ENCODE measurements around the gene GCK.
"Not testable (repeated sequence)": the region's sequence is repeated elsewhere in the genome, so short reads cannot be mapped to it uniquely, and the experiment has no call there.

The GCK gene

DNA sequence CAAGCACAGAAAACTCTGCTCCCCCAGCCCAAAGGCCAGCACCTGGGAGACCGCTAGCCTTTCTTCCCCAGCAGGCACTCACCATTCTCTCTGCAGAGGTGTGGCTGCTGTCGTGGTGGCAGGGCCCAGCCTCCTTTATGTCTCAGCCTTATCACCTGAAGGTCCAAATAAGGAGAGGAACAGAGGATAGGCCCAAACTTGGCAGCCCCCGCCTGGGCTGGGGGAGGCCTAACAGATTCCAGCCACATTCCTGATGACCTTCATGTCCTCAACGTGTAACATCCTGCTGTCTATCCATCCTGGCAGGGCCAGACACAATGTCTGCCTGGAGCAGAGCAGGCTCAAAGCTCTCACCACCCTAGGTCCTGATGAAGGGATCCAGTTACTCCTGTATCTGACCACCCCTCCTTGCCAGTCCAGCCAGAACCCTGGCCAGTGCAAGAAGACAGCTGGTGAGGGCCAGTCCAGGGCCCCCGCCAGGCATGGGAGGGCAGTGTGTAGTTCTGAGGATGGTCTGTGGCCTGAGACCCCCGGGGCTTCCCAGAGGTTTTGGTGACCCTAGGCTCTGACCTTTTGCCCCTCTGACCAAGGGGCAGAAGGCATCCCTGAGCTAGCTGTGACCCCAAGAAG is 47.9 kb downstream of the GCK start, which contains the start of gene MYL7:
MYL7 (minus strand) TSS at position 112 of the 630 bp plus-strand sequence; CDS start at position 85, 27 bp downstream.
- no peak for DNase-seq (ENCODE audit: low spot score)

DNA sequence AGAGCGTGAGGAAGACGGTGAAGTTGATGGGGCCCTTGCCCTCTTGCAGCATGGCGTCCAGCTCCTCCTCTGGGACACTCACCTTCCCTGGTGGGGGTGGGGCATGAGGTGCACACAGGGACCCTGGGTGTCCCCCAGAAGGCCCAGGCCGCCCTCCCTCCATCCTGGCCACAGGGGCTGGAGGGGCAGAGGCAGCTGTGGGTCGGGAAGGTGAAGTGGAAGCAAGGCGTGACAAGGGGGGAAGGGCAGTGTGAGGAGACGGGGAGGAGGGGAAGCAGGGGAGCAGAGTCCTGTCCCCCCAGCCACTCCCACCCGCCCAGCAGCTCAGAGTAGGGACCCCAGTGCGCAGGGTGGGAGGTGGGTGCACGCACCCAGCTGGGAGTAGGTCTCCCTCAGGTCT is 48.9 kb downstream of the GCK start:
- DNase-seq (ENCODE audit: low spot score), result no peak

DNA sequence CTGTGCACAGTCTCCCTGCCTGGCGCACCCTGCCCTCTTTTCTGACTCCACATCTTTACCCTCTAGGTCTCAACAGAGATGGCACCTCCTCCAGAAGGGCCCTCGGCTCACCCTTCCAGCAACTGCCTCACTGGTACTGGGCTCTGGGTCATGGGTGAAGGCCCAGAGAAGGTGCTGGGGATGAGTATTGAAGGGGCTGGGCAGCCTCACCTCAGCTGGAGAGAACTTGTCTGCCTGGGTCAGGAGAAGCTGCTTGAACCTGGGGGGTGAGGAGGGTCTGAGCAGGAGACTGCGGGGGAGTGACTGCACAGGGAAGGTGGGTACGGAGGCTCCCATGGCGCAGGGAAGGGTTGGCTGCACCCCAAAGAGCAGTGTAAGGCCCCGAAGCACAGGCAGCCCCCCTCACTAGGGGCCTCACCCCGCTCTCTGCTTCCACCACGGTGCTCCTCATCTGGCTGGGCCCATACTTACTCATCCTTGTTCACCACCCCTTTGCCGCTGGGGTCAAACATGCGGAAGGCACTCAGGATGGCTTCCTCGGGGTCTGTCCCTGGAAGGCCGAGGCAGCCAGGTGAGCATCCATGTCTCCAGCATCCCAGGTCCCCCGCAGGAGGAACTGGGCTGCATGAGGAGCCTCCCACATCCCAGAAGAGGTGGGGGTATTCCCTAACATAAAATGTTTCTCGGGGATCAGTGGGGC is 49.8 kb downstream of the GCK start:
- DNase-seq (ENCODE audit: low spot score), result no peak

- DNase-seq (ENCODE audit: low spot score), result no peak
Observed at GRCh38 chr7:44138698-44139097, 50.5 kb downstream of the GCK start.

DNA sequence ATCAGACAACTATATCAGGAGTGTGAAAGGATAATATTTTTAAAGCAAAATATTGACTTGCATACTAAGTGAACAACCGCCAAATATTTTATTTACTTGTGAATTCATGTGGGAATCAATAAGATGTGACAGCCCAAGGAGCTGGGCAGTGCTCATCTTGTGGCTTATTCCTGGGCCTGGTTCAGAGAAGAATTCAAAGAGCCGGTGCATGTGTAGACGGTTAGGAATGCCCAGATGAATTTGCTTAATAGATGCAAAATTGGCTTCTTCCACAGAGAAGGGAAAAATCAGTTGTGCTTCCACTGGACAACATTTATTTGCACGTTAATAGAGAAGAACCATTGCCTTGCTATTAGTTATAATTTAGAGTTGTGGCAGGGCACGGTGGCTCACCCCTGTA is 52.5 kb downstream of the GCK start:
- no peak for DNase-seq (ENCODE audit: low spot score)

DNA sequence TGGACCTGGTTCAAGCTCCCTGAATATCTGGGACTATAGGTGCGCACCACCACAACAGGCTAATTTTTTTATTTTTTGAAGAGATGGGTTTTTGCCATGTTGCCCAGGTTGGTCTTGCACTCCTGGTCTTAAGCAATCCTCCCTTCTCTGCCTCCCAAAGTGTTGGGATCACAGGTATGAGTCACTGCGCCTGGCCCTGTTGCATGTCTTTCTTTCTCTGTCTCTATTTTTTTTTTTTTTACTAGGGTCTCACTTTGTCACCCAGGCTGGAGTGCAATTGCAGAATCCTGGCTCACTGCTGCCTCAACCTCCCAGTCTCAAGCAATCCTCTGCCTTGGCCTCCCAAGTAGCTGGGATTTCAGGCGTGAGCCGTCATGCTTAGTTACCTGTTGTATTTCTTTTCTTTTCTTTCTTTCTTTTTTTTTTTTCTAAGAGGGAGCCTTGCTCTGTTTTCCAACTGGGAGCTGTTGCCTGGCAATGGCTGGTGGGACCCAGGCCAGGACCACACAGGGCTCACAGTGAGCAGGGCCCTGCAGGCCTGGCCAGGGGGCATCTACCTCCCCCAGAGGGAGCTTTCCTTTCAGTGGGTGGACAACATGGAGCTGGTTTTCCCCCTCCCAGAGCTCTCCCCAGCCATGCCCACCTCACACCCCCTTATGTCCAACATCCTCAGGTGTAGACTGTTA is 54.2 kb downstream of the GCK start:
- no peak for DNase-seq (ENCODE audit: low spot score)

GRCh38 chr7:44133295-44133694 is 55.9 kb downstream of the GCK start:
- no peak for DNase-seq (ENCODE audit: low spot score)

DNA sequence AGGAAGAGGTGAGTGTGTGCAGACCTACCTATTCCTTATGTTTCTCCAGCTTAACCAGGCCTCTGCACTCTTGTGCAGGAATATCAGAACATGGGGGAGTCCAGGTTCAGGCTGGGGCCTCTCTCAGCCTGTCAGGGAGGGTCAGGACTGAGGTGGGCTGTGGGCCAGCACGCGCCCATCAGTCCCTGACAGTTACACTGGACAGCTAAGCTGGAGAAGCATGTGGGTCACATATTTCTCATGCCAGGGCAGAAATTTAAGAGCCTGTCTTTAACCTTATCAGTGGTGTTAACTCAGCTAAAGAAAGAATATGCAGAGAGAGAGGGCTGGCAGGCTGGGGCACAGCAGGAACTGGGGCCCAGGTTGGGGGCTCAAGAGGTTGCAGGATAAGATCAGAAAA is 57.2 kb downstream of the GCK start:
- DNase-seq (ENCODE audit: low spot score), result peak; percentile 56

DNA sequence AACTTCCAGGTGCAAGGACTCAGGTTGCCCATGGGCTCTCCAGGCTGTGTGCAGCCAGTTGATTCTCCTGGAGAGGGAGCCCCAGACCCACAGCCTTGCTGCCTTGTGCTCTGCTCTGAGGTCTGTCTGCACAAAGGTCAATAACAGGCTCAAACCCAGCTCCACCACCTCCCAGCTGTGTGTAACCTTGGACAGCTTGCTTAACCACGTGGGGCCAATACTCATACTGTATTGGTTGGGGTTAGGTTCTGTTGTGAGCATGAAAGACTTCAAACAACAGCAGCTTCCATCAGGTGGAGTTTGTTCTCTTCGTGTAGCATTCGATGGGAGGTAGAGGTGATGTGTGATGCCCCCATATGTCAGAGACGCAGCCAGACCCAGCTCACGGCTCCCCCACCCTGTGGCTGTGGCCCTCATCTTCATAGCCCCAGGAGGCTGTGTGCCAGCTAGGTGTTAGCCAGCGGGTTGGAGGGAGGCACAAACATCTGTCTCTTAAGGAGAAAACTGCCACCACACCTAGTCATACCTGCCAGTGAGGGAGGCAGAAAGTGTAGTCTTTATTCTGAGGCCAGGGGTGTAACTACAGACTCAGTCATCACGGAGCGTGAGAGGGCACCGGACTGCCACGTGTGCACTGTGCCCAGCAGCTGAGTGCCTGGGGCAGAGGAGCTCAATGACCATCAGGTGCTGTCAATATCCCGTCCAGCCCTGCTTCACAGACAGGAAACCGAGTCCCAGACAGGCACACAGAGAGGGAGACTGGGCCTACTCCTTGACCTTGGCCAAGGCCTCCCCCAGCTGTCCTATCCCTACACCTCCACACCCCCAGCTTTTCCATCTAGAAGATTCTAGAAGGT is 57.8 kb downstream of the GCK start:
- no peak for DNase-seq (ENCODE audit: low spot score)

DNA sequence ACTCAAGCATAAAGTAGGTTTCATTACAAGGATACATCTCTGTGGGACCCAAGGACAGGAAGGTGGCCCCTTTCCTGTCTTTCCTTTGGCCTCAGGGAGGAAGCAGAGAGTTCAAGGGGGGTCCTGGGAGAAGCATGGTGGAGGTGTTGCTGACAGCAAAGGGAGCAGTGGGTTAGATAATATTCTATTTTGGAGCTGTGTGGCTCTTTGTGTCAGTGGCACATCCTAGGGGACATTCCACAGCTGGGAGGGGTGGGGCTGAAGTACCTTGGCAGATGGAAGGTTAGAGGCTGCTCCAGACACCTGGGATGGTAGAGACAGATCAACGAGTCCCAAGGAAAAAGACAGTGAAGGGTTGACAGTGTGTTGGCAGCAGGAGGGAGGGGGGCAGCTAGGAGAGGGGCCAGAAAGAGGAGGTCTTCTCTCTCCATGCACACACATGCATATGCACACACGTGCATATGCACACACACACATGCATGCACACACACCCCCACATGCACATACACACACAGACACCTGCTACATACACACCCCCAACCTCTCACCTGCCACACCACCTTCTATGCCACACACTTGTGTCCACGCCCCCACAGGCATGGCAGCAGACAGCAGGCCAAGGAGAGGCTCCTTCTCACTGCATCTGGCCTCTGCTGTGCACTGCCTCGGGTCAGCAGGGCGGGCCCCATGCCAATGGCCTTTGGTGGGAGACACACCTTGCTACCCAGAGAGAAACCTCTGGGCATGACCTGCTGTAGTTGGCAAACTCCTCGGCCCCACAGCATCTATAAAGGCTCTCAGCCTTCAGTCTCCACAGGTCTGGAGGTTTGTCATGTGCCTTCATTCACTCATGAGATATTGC is 60.3 kb downstream of the GCK start:
- DNase-seq (ENCODE audit: low spot score), result no peak

- DNase-seq (ENCODE audit: low spot score), result no peak
Observed at GRCh38 chr7:44127161-44127560, 62.1 kb downstream of the GCK start.

DNA sequence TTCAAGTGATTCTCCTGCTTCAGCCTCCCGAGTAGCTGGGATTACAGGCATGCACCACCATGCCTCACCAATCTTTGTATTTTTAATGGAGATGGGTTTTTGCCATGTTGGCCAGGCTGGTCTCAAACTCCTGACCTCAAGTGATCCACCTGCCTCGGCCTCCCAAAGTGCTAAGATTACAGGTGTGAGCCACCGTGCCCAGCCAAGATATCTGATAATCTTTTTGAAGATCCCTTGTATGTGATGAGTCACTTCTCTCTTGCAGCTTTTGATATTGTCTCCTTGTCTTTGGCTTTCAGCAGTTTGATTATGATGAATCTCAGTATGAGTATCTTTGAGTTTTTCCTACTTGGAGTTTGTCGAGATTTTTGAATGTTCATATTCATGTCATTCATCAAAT is 62.7 kb downstream of the GCK start:
- not testable (repeated sequence) for DNase-seq (ENCODE audit: low spot score)

DNA sequence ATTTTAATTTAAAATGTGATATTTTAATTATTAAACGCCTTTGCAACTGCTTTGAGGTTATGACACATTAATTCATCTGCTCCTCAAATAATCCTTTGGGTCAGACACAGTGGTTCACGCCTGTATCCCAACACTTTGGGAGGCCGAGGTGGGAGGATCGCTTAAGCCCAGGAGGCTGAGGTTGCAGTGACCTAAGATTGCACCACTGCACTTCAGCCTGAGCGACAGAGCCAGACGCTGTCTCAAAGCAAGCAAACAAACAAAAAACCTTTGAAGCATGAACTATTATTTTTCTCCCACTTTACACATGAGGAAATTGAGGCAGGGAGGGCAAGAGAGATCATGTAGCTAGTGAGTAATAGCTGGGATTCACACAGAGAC is 64.4 kb downstream of the GCK start:
- DNase-seq (ENCODE audit: low spot score), result no peak

DNA sequence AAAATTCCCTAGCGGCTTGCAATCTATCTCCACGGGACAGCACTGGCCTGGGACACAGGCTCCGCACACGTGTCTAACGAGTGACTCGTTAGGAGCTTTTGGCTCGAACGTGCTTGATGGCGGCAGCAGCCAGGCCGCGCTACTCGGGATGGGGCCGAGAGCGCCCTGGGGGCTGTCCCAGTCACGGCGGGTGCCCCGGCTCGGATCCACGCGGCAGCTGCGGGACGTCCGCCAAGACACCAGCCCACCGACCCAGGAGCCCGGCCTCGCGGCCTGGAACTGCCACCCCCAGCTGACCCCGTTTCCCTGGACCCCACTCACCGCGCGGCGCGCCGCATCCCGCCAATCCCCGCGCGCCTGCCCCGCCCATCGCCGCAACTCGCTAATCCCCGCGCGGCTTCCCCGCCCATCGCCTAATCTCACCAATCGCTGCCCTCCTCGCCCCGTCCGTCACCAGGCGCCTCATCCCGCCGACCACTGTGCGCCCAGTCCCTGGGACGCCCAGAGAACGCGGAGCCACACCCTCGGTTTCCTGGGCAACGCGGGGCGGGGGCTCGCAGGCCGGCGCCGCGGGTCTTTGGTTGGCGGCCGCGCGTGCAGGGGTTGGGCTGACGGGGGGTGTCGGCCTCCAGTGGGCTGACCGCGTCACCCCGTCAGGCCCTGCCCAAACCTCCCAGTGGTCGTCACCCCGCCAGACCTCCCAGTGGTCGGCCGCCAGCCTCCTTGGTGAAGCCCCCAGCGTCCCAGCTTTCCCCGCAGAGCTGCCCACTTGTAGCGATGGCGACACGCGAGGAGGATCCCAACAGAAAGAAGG is 65.8 kb downstream of the GCK start, which contains the start of gene POLD2:
POLD2 (minus strand) TSS at position 359 of the 814 bp plus-strand sequence. CDS start 1,495 bp downstream, outside the sequence.
- DNase-seq (ENCODE audit: low spot score), result peak; percentile 100

DNA sequence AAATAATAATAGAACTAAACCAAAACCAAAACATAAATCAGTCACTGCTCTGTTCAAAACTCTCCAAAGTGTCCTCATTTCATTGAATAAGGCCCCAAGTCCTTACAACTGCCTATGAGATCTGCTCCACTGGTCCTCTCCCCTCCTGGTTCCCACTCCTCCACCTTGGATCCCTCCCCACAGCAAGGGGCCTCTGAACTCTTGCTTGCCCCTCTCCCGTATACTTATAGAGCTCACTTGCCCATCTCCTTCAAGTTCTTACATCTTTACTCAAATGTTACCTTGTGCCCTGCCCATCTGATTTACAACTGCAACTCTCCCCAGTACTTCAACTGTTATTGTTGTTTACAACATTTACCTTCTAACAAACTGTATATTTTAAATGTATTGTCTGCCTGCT is 66.7 kb downstream of the GCK start:
- DNase-seq (ENCODE audit: low spot score), result no peak

- no peak for DNase-seq (ENCODE audit: low spot score)
Observed at GRCh38 chr7:44121761-44122420, 67.3 kb downstream of the GCK start.

DNA sequence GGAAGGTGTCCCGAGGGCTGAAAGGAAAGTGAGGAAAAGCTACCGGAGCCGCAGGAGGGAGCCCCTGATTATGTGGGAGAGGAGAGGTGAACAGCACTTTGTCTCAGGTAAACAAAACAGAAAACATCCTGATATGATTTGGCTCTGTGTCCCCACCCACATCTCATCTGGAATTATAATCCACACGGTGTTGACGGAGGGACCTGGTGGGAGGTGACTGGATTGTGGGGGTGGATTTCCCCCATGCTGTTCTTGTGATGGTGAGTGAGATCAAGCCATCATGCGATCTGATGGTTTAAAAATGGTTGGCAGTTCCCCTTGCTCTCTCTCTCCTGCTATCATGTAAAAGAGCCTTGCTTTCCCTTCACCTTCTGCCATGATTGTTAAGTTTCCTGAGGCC is 68.8 kb downstream of the GCK start:
- DNase-seq (ENCODE audit: low spot score), result no peak

DNA sequence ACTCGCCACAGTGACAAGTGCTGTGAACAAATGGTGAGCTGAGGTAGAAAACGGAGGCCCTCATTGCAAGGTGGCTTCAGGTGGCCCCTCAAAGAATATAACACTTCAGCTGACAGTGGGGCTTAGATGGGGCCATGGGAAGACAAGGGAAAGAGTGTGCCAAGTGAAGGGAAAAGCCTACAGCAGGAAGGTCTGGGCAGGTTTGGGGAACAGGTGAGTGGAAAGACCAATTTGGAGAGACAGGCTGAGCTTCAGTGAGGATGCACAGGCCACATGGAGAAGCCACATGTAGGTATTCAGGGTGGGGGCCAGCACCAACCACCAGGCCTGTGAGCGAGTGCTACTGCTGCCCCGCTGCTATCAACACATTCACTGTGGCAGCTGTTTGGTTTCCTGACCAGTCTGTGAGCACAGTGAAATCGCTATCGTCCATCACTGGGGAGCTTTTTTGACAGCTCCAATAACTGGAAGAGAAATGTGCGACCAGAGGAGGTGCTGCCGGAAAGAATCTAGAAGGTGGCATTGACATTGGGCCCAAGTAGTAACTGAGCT is 69.3 kb downstream of the GCK start:
- DNase-seq (ENCODE audit: low spot score), result no peak

DNA sequence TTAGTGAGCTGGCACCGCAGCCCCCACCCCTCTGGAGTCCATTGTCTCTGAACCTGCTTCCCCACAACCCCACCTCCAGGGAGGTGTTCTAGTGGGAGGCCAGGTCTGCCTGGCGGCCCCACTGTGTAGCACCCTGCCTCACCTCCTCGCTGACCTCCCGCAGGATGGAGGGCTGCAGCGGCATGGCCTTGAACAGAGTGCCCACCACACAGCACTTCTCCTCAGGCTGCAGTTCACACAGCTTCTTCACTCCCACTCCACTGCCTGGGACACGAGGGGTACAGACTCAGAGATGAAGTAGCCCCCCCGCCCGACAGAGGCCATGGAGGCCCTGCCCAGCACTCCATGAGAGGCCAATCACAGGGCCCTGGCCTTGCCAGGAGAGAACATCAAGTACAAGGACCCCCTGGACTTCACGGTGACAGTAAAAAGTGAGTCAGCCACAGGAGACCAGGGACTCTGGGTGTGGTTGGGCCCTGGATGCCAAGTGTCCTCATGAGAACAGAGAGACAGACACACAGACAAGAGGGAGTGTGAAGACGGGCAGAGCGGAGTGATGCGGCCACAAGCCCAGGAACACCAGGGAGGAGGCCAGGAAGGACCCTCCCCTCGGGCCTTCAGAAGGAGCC is 71.3 kb downstream of the GCK start:
- DNase-seq (ENCODE audit: low spot score), result no peak
